Glutamatergic neuron (in vitro differentiated cells): ENCODE results near the gene HEPH. TPM values are rescaled to one million over a fixed set of nuclear protein-coding genes. Genes with fewer than 3 reads are reported as not detected.
"Not testable (repeated sequence)": the region's sequence is repeated elsewhere in the genome, so short reads cannot be mapped to it uniquely, and the experiment has no call there.

Experiments used
- DNase-seq: peaks from one replicate; pipeline ENCODE4 v3.0.0; 2022
- H3K27ac Mint-ChIP-seq: one replicate; pipeline ENCODE4 v1.8.0; 2020; ENCODE audit warnings: mild to moderate bottlenecking, mixed read lengths, inconsistent platforms; ENCODE audit not compliant: unreplicated experiment
- H3K27me3 Mint-ChIP-seq: one replicate; pipeline ENCODE4 v1.8.0; 2020; ENCODE audit warnings: mild to moderate bottlenecking, moderate library complexity, mixed read lengths, inconsistent platforms; ENCODE audit not compliant: unreplicated experiment
- H3K36me3 Mint-ChIP-seq: one replicate; pipeline ENCODE4 v1.8.0; 2020; ENCODE audit warnings: mild to moderate bottlenecking, mixed read lengths, inconsistent platforms; ENCODE audit not compliant: unreplicated experiment
- H3K4me1 Mint-ChIP-seq: one replicate; pipeline ENCODE4 v1.8.0; 2020; ENCODE audit warnings: mild to moderate bottlenecking, low read depth, mixed read lengths, inconsistent platforms; ENCODE audit not compliant: unreplicated experiment
- H3K4me3 Mint-ChIP-seq: one replicate; pipeline ENCODE4 v1.8.0; 2020; ENCODE audit warnings: mild to moderate bottlenecking, mixed read lengths, inconsistent platforms; ENCODE audit not compliant: unreplicated experiment
- H3K9me3 Mint-ChIP-seq: one replicate; pipeline ENCODE4 v1.8.0; 2020; ENCODE audit warnings: mild to moderate bottlenecking, moderate library complexity, mixed read lengths, inconsistent platforms; ENCODE audit not compliant: unreplicated experiment
- long read RNA-seq: library from polyadenylated mRNA; unstranded; transcript quantifications from one replicate; pipeline ENCODE4 v2.0.0, GENCODE V29; 2020; ENCODE audit not compliant: unreplicated experiment
- total RNA-seq: library from RNA; stranded (reverse); fragmentation: NEBNext Ultra II Directional; extraction: Animal tissue kit (Norgen Biotek cat#: 25700); gene quantifications from one replicate; pipeline ENCODE4 v1.2.1, GENCODE V29; 2021; ENCODE audit not compliant: unreplicated experiment
- TF ChIP-seq, protein P1 (sequence below): fragments of 200-600 bp; sonication (generic); IDR thresholded peaks from one replicate; pipeline ENCODE4 v1.5.0; 2021; ENCODE audit not compliant: partially characterized antibody, unreplicated experiment

HEPH gene, protein sequence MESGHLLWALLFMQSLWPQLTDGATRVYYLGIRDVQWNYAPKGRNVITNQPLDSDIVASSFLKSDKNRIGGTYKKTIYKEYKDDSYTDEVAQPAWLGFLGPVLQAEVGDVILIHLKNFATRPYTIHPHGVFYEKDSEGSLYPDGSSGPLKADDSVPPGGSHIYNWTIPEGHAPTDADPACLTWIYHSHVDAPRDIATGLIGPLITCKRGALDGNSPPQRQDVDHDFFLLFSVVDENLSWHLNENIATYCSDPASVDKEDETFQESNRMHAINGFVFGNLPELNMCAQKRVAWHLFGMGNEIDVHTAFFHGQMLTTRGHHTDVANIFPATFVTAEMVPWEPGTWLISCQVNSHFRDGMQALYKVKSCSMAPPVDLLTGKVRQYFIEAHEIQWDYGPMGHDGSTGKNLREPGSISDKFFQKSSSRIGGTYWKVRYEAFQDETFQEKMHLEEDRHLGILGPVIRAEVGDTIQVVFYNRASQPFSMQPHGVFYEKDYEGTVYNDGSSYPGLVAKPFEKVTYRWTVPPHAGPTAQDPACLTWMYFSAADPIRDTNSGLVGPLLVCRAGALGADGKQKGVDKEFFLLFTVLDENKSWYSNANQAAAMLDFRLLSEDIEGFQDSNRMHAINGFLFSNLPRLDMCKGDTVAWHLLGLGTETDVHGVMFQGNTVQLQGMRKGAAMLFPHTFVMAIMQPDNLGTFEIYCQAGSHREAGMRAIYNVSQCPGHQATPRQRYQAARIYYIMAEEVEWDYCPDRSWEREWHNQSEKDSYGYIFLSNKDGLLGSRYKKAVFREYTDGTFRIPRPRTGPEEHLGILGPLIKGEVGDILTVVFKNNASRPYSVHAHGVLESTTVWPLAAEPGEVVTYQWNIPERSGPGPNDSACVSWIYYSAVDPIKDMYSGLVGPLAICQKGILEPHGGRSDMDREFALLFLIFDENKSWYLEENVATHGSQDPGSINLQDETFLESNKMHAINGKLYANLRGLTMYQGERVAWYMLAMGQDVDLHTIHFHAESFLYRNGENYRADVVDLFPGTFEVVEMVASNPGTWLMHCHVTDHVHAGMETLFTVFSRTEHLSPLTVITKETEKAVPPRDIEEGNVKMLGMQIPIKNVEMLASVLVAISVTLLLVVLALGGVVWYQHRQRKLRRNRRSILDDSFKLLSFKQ
- 2.2 TPM for total RNA-seq
- long read RNA-seq = 0 reads

DNA sequence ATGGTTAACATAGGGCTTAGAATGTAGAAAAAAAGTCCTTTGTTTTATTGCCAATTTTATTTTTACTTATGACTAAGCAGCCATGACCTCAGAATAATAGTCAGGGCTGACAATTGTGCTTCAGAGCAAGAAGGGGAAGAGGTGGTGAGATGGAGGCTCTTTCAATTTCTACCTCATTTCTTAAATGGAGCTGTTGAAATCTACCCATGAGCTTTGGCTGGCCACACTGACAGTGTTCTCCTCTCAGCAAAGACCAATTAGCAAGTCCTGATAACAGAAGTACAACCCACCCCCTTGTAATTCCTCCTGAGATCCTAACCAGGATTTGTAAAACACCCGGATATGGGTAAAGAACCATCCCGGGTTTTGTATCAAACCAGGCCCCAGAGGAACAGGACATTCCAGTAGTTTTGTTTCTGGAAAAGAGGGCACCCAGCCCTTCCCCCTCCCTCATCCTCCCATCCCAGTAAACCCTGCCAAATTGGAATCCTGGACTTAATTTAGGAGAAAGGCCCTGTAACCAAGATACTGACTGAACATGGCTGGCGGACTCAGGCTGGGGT, at the start of gene HEPH:
Gene HEPH, plus strand, starts transcription at position 399 of the 563 bp plus-strand sequence. CDS start 6,324 bp downstream, outside the sequence.
- Mint-ChIP-seq H3K4me1 (no peaks in the 10 kb centered on the region), H3K4me3 (no peak within 1 kb of the TSS), H3K27ac (no peak within 1 kb of the TSS), H3K36me3 (no peaks in the 10 kb centered on the region), H3K27me3 (no peaks in the 10 kb centered on the region), H3K9me3 (no peaks in the 10 kb centered on the region)
- DNase-seq = no peak
- TF ChIP-seq, protein P1, sequence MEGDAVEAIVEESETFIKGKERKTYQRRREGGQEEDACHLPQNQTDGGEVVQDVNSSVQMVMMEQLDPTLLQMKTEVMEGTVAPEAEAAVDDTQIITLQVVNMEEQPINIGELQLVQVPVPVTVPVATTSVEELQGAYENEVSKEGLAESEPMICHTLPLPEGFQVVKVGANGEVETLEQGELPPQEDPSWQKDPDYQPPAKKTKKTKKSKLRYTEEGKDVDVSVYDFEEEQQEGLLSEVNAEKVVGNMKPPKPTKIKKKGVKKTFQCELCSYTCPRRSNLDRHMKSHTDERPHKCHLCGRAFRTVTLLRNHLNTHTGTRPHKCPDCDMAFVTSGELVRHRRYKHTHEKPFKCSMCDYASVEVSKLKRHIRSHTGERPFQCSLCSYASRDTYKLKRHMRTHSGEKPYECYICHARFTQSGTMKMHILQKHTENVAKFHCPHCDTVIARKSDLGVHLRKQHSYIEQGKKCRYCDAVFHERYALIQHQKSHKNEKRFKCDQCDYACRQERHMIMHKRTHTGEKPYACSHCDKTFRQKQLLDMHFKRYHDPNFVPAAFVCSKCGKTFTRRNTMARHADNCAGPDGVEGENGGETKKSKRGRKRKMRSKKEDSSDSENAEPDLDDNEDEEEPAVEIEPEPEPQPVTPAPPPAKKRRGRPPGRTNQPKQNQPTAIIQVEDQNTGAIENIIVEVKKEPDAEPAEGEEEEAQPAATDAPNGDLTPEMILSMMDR = no peak

DNA sequence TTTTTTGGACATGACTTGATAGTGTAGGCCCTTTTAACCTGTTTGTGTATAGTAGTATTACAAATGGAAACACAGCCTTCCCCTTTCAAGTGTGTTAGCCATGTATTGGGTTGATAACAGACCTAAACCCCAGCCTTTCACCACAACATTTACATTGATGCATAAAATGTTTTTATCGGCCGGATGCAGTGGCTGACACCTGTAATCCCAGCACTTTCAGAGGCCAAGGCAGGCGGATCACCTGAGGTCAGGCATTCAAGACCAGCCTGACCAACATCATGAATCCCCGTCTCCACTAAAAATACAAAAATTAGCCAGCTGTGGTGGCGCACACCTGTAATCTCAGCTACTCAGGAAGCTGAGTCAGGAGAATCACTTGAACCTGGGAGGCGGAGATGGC, 45.3 kb upstream of the HEPH start:
- H3K4me3 Mint-ChIP-seq, H3K9me3 Mint-ChIP-seq: not testable (repeated sequence)

DNA sequence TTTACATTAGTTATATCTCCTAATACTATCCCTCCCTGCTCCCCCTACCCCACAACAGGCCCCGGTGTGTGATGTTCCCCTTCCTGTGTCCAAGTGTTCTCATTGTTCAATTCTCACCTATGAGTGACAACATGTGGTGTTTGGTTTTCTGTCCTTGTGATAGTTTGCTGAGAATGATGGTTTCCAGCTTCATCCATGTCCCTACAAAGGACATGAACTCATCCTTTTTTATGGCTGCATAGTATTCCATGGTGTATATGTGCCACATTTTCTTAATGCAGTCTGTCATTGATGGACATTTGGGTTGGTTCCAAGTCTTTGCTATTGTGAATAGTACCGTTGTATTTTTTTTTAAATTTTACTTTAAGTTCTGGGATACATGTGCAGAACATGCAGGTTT, 42.7 kb upstream of the HEPH start:
- not testable (repeated sequence) for H3K27me3 Mint-ChIP-seq, H3K4me3 Mint-ChIP-seq, H3K4me1 Mint-ChIP-seq, DNase-seq, H3K36me3 Mint-ChIP-seq, H3K9me3 Mint-ChIP-seq, H3K27ac Mint-ChIP-seq

More for the DNA sequence above, 45.3 kb upstream of the HEPH start:
- H3K4me1 Mint-ChIP-seq, H3K36me3 Mint-ChIP-seq, DNase-seq, H3K27me3 Mint-ChIP-seq, H3K27ac Mint-ChIP-seq: not testable (repeated sequence)

DNA sequence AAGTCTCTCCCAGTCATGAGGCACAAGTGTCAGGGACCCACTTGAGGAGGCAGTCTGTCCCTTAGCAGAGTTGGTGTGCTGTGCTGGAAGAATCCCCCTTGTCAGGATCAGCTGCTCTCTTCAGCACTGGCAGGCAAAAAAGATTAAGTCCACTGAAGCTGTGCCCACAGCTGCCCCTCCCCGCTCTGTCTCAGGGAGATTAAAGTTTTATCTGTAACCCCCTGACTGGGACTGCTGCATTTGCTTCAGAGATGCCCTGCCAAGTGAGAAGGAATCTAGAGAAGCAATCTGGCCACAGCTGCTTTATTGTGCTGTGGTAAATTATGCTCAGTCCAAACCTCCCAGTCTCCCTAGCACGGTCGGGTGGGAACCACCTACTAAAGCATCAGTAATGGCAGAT, 37.4 kb upstream of the HEPH start:
- H3K27me3 Mint-ChIP-seq = no peaks in the 10 kb centered on the region
- H3K4me3 Mint-ChIP-seq = no peak overlapping the region
- TF ChIP-seq, protein P1 = no peak
- no peaks in the 10 kb centered on the region for H3K36me3 Mint-ChIP-seq
- H3K9me3 Mint-ChIP-seq = no peaks in the 10 kb centered on the region
- no peaks in the 10 kb centered on the region for H3K4me1 Mint-ChIP-seq
- no peak for DNase-seq
- H3K27ac Mint-ChIP-seq = no peak overlapping the region

DNA sequence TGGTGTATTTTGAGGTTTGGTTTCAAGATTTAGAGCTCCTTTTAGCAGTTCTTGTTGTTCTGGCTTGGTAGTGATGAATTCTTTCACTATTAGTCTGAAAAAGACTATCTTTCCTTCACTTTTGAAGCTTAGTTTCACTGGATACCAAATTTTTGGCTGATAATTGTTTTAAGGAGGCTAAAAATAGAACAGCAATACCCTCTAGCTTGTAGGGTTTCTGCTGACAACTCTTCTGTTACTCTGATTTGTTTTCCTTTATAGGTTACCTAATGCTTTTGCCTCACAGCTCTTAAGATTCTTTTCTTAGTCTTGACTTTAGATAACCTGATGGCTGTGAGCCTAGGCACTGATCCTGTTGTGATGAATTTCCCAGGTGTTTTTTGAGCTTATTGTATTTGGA, 33.6 kb upstream of the HEPH start:
- no peak overlapping the region for H3K27ac Mint-ChIP-seq
- H3K4me1 Mint-ChIP-seq = no peaks in the 10 kb centered on the region
- no peak overlapping the region for H3K4me3 Mint-ChIP-seq
- DNase-seq = no peak
- H3K27me3 Mint-ChIP-seq = no peaks in the 10 kb centered on the region
- no peaks in the 10 kb centered on the region for H3K9me3 Mint-ChIP-seq
- H3K36me3 Mint-ChIP-seq = no peaks in the 10 kb centered on the region
- TF ChIP-seq, protein P1 = no peak

DNA sequence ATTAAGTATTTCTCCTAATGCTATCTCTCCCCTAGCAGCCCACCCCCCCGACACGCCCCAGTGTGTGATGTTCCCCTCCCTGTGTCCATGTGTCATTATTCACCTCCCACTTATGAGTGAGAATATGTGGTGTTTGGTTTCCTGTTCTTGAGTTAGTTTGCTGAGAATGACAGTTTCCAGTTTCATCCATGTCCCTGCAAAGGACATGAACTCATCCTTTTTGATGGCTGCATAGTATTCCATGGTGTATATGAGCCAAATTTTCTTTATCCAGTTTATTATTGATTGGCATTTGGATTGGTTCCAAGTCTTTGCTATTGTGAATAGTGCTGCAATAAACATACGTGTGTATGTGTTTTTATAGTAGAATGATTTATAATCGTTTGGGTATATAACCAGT, 28.8 kb upstream of the HEPH start:
- H3K9me3 Mint-ChIP-seq, H3K27ac Mint-ChIP-seq, H3K36me3 Mint-ChIP-seq, H3K4me1 Mint-ChIP-seq, H3K4me3 Mint-ChIP-seq, DNase-seq, H3K27me3 Mint-ChIP-seq: not testable (repeated sequence)
